HCT116 (cell line): Measurements from ENCODE around the gene RABL6. TPM values are rescaled to one million over a fixed set of nuclear protein-coding genes. Genes with fewer than 3 reads are reported as not detected.

Source experiments
- ATAC-seq: fragments of 200-7000 bp; cut with Tn5 transposase; 2 replicates; pipeline ENCODE4 v1.9.1; 2020; ENCODE audit warnings: mild to moderate bottlenecking, moderate library complexity
- BruUV-seq: library from RNA; stranded (reverse); fragments of 400-500 nt; replicated peaks from 2 replicates; lab custom pipeline; 2021; lab: Mats Ljungman, UMichigan
- CTCF ChIA-PET: fragments of 300-600 bp; sonication (Branson Sonifier 250); formaldehyde crosslinking; loops from one replicate; lab custom pipeline; 2021; ENCODE audit warnings: antibody characterized with exemption; lab: Charles Lee
- POLR2A ChIA-PET: fragments of 300-600, 350-600 bp; sonication (Branson Sonifier 250); formaldehyde crosslinking; loops from one replicate; lab custom pipeline; 2021; ENCODE audit warnings: antibody characterized with exemption; lab: Charles Lee
- RAD21 ChIA-PET, 2 experiments: fragments of 300-600 bp; sonication (Branson Sonifier 250); formaldehyde crosslinking; loops; one replicate each; lab custom pipeline; 2023; ENCODE audit warnings: low total read pairs in 2 of 2; ENCODE audit not compliant: uncharacterized antibody in 2 of 2, unreplicated experiment in 2 of 2, low non-redundant PET in 1 of 2; lab: Charles Lee
- DNase-seq: peaks from one replicate; pipeline ENCODE4 v3.0.0-alpha.2; 2010; ENCODE audit warnings: low read depth, low spot score
- H2AFZ ChIP-seq: fragments of 200-600 bp; shearing (Covaris generic), sonication (generic); 2 replicates; pipeline ENCODE4 v1.6.1; 2017; ENCODE audit warnings: low read depth, mixed run types, mixed read lengths, antibody characterized with exemption, low read length; ENCODE audit not compliant: poor library complexity, severe bottlenecking
- H3K27ac ChIP-seq: 2 replicates; pipeline ENCODE4 v1.5.1; 2012; ENCODE audit warnings: low read depth, low read length
- H3K27me3 ChIP-seq: fragments of 200-600 bp; sonication (generic); 2 replicates; pipeline ENCODE4 v1.6.1; 2016; ENCODE audit warnings: mixed run types, low read length, mixed read lengths; ENCODE audit not compliant: insufficient read depth
- H3K36me3 ChIP-seq, 2 experiments: fragments of 200-500 bp in 1 of 2; fragments of 200-600 bp in 1 of 2; sonication (Bioruptor generic) in 1 of 2; sonication (generic) in 1 of 2; 2 replicates each; pipeline versions ENCODE4 v1.5.1 to v1.6.1; 2014 to 2016; ENCODE audit warnings: low read length in 2 of 2, inconsistent platforms in 1 of 2, mixed read lengths in 1 of 2, mixed run types in 1 of 2; ENCODE audit not compliant: insufficient read depth in 2 of 2, control insufficient read depth in 1 of 2
- H3K4me1 ChIP-seq, 2 experiments: fragments of 200-600 bp in 1 of 2; sonication (generic) in 1 of 2; 2 replicates each; pipeline versions ENCODE4 v1.5.1 to v1.6.1; 2012 to 2017; ENCODE audit warnings: low read length in 2 of 2, inconsistent platforms in 1 of 2, mild to moderate bottlenecking in 1 of 2, mixed read lengths in 1 of 2, mixed run types in 1 of 2, moderate library complexity in 1 of 2; ENCODE audit not compliant: insufficient read depth in 2 of 2, control insufficient read depth in 1 of 2
- H3K4me2 ChIP-seq: fragments of 200-600 bp; sonication (generic); 2 replicates; pipeline ENCODE4 v1.6.1; 2017; ENCODE audit warnings: mixed run types, low read length, mixed read lengths
- H3K4me3 ChIP-seq, 2 experiments: fragments of 200-600 bp in 1 of 2; sonication (generic) in 1 of 2; replicated peaks in 1 of 2; 2 replicates each; pipeline ENCODE4 v1.5.1; 2011 to 2016; ENCODE audit warnings: low read length in 2 of 2, control low read depth in 1 of 2, low read depth in 1 of 2, mild to moderate bottlenecking in 1 of 2, mixed read lengths in 1 of 2, mixed run types in 1 of 2
- H3K79me2 ChIP-seq: fragments of 200-600 bp; sonication (generic); 2 replicates; pipeline ENCODE4 v1.6.1; 2017; ENCODE audit warnings: mild to moderate bottlenecking, mixed run types, low read length, moderate library complexity, mixed read lengths; ENCODE audit not compliant: insufficient read depth
- H3K9ac ChIP-seq: fragments of 200-600 bp; sonication (generic); 2 replicates; pipeline ENCODE4 v1.6.1; 2016; ENCODE audit warnings: low read length, mixed read lengths
- H3K9me2 ChIP-seq: fragments of 200-600 bp; sonication (generic), shearing (Covaris generic); 2 replicates; pipeline ENCODE4 v1.6.1; 2017; ENCODE audit warnings: mixed run types, mild to moderate bottlenecking, moderate library complexity; ENCODE audit not compliant: insufficient read depth
- H3K9me3 ChIP-seq, 2 experiments: fragments of 200-500 bp in 1 of 2; fragments of 200-600 bp in 1 of 2; sonication (Bioruptor generic) in 1 of 2; sonication (generic) in 1 of 2; 2 replicates each; pipeline ENCODE4 v1.6.1; 2014 to 2017; ENCODE audit warnings: low read length in 2 of 2, mixed read lengths in 2 of 2, inconsistent platforms in 1 of 2, low read depth in 1 of 2, mild to moderate bottlenecking in 1 of 2, mixed run types in 1 of 2, moderate library complexity in 1 of 2; ENCODE audit not compliant: control insufficient read depth in 1 of 2, insufficient read depth in 1 of 2
- H4K20me1 ChIP-seq: fragments of 200-600 bp; sonication (generic), shearing (Covaris generic); 2 replicates; pipeline ENCODE4 v1.6.1; 2017; ENCODE audit warnings: mixed run types, mild to moderate bottlenecking, moderate library complexity; ENCODE audit not compliant: insufficient read depth
- ELF1 ChIP-seq: IDR thresholded peaks from 2 replicates; pipeline ENCODE4 v1.6.1; 2012; ENCODE audit warnings: low read depth, borderline replicate concordance
- EZH2phosphoT487 ChIP-seq: fragments of 200-600 bp; IDR thresholded peaks from 2 replicates; pipeline ENCODE4 v1.6.1; 2018; ENCODE audit warnings: antibody characterized with exemption, borderline replicate concordance
- FOSL1 ChIP-seq: IDR thresholded peaks from 2 replicates; pipeline ENCODE4 v1.6.1; 2012; ENCODE audit warnings: low read depth
- RAD21 ChIP-seq: IDR thresholded peaks from 2 replicates; pipeline ENCODE4 v1.6.1; 2012; ENCODE audit warnings: low read depth, mild to moderate bottlenecking
- SIN3A ChIP-seq: IDR thresholded peaks from 2 replicates; pipeline ENCODE4 v1.6.1; 2012; ENCODE audit warnings: low read depth
- SP1 ChIP-seq: IDR thresholded peaks from 2 replicates; pipeline ENCODE4 v1.6.1; 2012; ENCODE audit warnings: low read depth
- ZFX ChIP-seq: fragments of 450-650 bp; IDR thresholded peaks from 2 replicates; pipeline ENCODE4 v1.6.1; 2017
- ZNF274 ChIP-seq: fragments of 200-500 bp; sonication (Bioruptor generic); IDR thresholded peaks from 2 replicates; pipeline ENCODE4 v1.6.1; 2014; ENCODE audit warnings: mild to moderate bottlenecking, low read depth, low read length, inconsistent platforms
- intact Hi-C: fragments of 100-400 bp; cut with micrococcal nuclease; formaldehyde crosslinking; loops from 2 replicates; pipeline ENCODE4 v1.10.0; 2022
- total RNA-seq: library from RNA; stranded (reverse); gene quantifications from one replicate; pipeline ENCODE4 v1.2.1, GENCODE V29; 2021; ENCODE audit not compliant: unreplicated experiment
- TF ChIP-seq, protein P1 (sequence below): IDR thresholded peaks from 2 replicates; pipeline ENCODE4 v1.6.1; 2011; ENCODE audit warnings: mild to moderate bottlenecking, low read length, moderate library complexity; ENCODE audit not compliant: insufficient replicate concordance; ENCODE audit errors: extremely low read depth
- TF ChIP-seq, protein P2 (sequence below): IDR thresholded peaks from 2 replicates; pipeline ENCODE4 v1.6.1; 2012

RABL6 gene
- total RNA-seq, 1 experiment from 2014 or later = 98.6 TPM

DNA sequence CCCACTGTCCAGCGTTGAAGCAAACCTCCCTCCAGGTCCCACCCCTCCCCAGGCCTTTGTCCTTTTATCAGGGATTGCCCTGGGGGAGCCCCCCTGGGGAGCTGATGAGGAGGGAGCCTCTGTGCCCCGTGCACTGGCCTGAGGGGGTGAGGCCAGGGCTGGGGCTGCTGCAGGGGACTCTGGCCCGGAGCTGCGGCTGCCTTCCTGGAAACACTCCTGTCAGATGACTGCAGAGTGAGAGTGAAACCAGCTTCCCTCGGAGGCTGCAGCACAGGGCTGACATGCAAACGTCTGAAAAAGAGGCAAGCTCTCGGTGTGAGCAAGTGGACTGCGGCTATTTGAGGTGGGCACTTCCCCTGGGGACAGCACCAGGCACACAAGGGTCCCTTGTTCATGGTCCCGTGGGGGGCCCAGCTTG, 74.0 kb downstream of the RABL6 start:
- H3K36me3 ChIP-seq = no peaks in the 10 kb centered on the region
- H3K79me2 ChIP-seq = peaks cover 1% of the 10 kb centered on the region; the same call in 1 of the 2 replicates
- ChIA-PET RAD21 (no interaction called here), CTCF (interaction anchor here (1.8 kb wide), 1 partner anchor 40 kb away, joined by 4 read pairs; the partner anchor contains the start of gene AJM1), POLR2A (interaction anchor here (1.0 kb wide), 1 partner anchor 16 kb away, joined by 4 read pairs; the partner anchor contains the start of gene EDF1)
- intact Hi-C loops = no loop called here
- ATAC-seq (no peak), DNase-seq (no peak)
- H3K27me3 ChIP-seq = no peaks in the 10 kb centered on the region
- H3K4me2 ChIP-seq = peak overlapping the region; percentile 66; the same call in 1 of the 2 replicates
- H3K4me3 ChIP-seq = no peak overlapping the region
- no peaks in the 10 kb centered on the region for H3K9me3 ChIP-seq
- H3K9ac ChIP-seq = no peak overlapping the region
- BruUV-seq = no TSS peak
- peaks cover 19 to 32% of the 10 kb centered on the region in 2 experiments for H3K4me1 ChIP-seq
- H3K27ac ChIP-seq = no peak overlapping the region; the same call in 1 of the 2 replicates
- H2AFZ ChIP-seq = no peak overlapping the region
- H3K9me2 ChIP-seq = no peaks in the 10 kb centered on the region
- TF ChIP-seq FOSL1 (no peak), ELF1 (no peak), SP1 (no peak), SIN3A (no peak), EZH2phosphoT487 (no peak), RAD21 (no peak), ZFX (no peak), ZNF274 (no peak)
- TF ChIP-seq, protein P1, sequence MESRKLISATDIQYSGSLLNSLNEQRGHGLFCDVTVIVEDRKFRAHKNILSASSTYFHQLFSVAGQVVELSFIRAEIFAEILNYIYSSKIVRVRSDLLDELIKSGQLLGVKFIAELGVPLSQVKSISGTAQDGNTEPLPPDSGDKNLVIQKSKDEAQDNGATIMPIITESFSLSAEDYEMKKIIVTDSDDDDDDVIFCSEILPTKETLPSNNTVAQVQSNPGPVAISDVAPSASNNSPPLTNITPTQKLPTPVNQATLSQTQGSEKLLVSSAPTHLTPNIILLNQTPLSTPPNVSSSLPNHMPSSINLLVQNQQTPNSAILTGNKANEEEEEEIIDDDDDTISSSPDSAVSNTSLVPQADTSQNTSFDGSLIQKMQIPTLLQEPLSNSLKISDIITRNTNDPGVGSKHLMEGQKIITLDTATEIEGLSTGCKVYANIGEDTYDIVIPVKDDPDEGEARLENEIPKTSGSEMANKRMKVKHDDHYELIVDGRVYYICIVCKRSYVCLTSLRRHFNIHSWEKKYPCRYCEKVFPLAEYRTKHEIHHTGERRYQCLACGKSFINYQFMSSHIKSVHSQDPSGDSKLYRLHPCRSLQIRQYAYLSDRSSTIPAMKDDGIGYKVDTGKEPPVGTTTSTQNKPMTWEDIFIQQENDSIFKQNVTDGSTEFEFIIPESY = no peak
- TF ChIP-seq, protein P2, sequence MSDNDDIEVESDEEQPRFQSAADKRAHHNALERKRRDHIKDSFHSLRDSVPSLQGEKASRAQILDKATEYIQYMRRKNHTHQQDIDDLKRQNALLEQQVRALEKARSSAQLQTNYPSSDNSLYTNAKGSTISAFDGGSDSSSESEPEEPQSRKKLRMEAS = no peak
- H4K20me1 ChIP-seq = no peaks in the 10 kb centered on the region
